ENCODE results near the gene CSF3R.
"Not testable (repeated sequence)": the region's sequence is repeated elsewhere in the genome, so short reads cannot be mapped to it uniquely, and the experiment has no call there.

The CSF3R gene

GRCh38 chr1:36492491-36492890 is 9.8 kb upstream of the CSF3R start:
- Histone ChIP-seq H3K36me3 (no peaks in the 10 kb centered on the region), H3K9me3 (ENCODE audit: severe bottlenecking) (no peaks in the 10 kb centered on the region), H3K27me3 (ENCODE audit: insufficient read depth, low read depth, severe bottlenecking) (no peaks in the 10 kb centered on the region), H3K27ac (no peak overlapping the region), H3K4me3 (ENCODE audit: low read depth, low read length) (no peak overlapping the region)
- DNase-seq, result no peak
- no peak for TF ChIP-seq CTCF (IDR thresholded peaks at IDR 0.05; ENCODE audit: low read depth, low read length)

- DNase-seq; H3K9me3 ChIP-seq (ENCODE audit: severe bottlenecking); H3K36me3 ChIP-seq; H3K27ac ChIP-seq; H3K27me3 ChIP-seq (ENCODE audit: insufficient read depth, low read depth, severe bottlenecking); H3K4me3 ChIP-seq (ENCODE audit: low read depth, low read length): not testable (repeated sequence)
Observed at GRCh38 chr1:36489258-36490051, 6.7 kb upstream of the CSF3R start.

GRCh38 chr1:36487906-36488305 is 5.2 kb upstream of the CSF3R start:
- DNase-seq, result no peak
- Histone ChIP-seq H3K9me3 (ENCODE audit: severe bottlenecking) (no peaks in the 10 kb centered on the region), H3K27ac (no peak overlapping the region), H3K4me3 (ENCODE audit: low read depth, low read length) (no peak overlapping the region), H3K27me3 (ENCODE audit: insufficient read depth, low read depth, severe bottlenecking) (no peaks in the 10 kb centered on the region), H3K36me3 (no peaks in the 10 kb centered on the region)
- TF ChIP-seq CTCF (IDR thresholded peaks at IDR 0.05; ENCODE audit: low read depth, low read length), result no peak

GRCh38 chr1:36487336-36487725 is 4.6 kb upstream of the CSF3R start:
- not testable (repeated sequence) for H3K9me3 ChIP-seq (ENCODE audit: severe bottlenecking); H3K27ac ChIP-seq; DNase-seq; H3K27me3 ChIP-seq (ENCODE audit: insufficient read depth, low read depth, severe bottlenecking); H3K36me3 ChIP-seq; H3K4me3 ChIP-seq (ENCODE audit: low read depth, low read length)

GRCh38 chr1:36486439-36487335 is 4.0 kb upstream of the CSF3R start:
- DNase-seq, result no peak
- TF ChIP-seq CTCF (IDR thresholded peaks at IDR 0.05; ENCODE audit: low read depth, low read length), result no peak
- Histone ChIP-seq H3K36me3 (no peaks in the 10 kb centered on the region), H3K27ac (no peak overlapping the region), H3K4me3 (ENCODE audit: low read depth, low read length) (no peak overlapping the region), H3K9me3 (ENCODE audit: severe bottlenecking) (no peaks in the 10 kb centered on the region), H3K27me3 (ENCODE audit: insufficient read depth, low read depth, severe bottlenecking) (no peaks in the 10 kb centered on the region)

GRCh38 chr1:36486093-36486438 is 3.4 kb upstream of the CSF3R start:
- Histone ChIP-seq H3K4me3 (ENCODE audit: low read depth, low read length) (no peak overlapping the region), H3K27me3 (ENCODE audit: insufficient read depth, low read depth, severe bottlenecking) (no peaks in the 10 kb centered on the region), H3K9me3 (ENCODE audit: severe bottlenecking) (no peaks in the 10 kb centered on the region), H3K36me3 (no peaks in the 10 kb centered on the region), H3K27ac (no peak overlapping the region)
- no peak for TF ChIP-seq CTCF (IDR thresholded peaks at IDR 0.05; ENCODE audit: low read depth, low read length)
- DNase-seq, result no peak

Data from WERI-Rb-1 (cell line).